ENCODE results near the gene SAMD9. TPM values are rescaled to one million over a fixed set of nuclear protein-coding genes. Genes with fewer than 3 reads are reported as not detected.
"Not testable (repeated sequence)": the region's sequence is repeated elsewhere in the genome, so short reads cannot be mapped to it uniquely, and the experiment has no call there.

Gene SAMD9
- total and polyA plus RNA-seq, 2 experiments from 2014 or later, result 0.03 TPM; not detected in 1

GRCh38 chr7:93140582-93141191, 22.9 kb upstream of the SAMD9 start:
- no peaks in the 10 kb centered on the region for H3K4me1 ChIP-seq (ENCODE audit: low read depth)
- DNase-seq (ENCODE audit: low read depth in 1 of 2, low spot score in 1 of 2), result no peak
- no peaks in the 10 kb centered on the region for H3K9me3 ChIP-seq (ENCODE audit: low read depth)
- H3K4me3 ChIP-seq, result no peak overlapping the region
- no peaks in the 10 kb centered on the region for H3K36me3 ChIP-seq
- TF ChIP-seq, protein P1, sequence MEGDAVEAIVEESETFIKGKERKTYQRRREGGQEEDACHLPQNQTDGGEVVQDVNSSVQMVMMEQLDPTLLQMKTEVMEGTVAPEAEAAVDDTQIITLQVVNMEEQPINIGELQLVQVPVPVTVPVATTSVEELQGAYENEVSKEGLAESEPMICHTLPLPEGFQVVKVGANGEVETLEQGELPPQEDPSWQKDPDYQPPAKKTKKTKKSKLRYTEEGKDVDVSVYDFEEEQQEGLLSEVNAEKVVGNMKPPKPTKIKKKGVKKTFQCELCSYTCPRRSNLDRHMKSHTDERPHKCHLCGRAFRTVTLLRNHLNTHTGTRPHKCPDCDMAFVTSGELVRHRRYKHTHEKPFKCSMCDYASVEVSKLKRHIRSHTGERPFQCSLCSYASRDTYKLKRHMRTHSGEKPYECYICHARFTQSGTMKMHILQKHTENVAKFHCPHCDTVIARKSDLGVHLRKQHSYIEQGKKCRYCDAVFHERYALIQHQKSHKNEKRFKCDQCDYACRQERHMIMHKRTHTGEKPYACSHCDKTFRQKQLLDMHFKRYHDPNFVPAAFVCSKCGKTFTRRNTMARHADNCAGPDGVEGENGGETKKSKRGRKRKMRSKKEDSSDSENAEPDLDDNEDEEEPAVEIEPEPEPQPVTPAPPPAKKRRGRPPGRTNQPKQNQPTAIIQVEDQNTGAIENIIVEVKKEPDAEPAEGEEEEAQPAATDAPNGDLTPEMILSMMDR (IDR thresholded peaks at IDR 0.05; ENCODE audit: low read depth, low read length), result no peak
- H3K27me3 ChIP-seq, result no peaks in the 10 kb centered on the region
- no peak overlapping the region for H3K27ac ChIP-seq

DNA sequence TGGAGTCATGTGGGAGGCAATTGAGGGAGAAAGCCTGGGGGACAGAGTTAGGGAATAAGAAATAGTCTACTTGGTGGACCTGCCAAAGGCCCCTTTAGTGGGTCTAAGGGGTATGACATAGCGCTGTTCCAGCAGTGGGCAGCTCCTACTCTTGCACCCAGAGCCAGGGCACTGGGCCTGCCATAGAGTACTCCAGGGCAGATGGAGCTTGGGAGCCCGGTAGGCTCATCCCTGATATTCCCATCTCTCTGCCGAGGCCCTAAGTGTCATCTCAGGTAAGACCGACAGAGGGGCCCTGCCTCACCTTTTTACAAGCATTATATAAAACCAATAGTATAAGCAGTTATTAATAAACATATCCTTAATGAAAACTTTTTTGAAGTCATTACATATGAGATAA, 20.8 kb upstream of the SAMD9 start:
- H3K4me1 ChIP-seq (ENCODE audit: low read depth), result no peaks in the 10 kb centered on the region
- H3K27ac ChIP-seq, result no peak overlapping the region
- no peak for DNase-seq (ENCODE audit: low read depth in 1 of 2, low spot score in 1 of 2)
- H3K36me3 ChIP-seq, result no peaks in the 10 kb centered on the region
- TF ChIP-seq, protein P1 (IDR thresholded peaks at IDR 0.05; ENCODE audit: low read depth, low read length), result no peak
- H3K4me3 ChIP-seq, result no peak overlapping the region
- H3K9me3 ChIP-seq (ENCODE audit: low read depth), result no peaks in the 10 kb centered on the region
- no peaks in the 10 kb centered on the region for H3K27me3 ChIP-seq

DNA sequence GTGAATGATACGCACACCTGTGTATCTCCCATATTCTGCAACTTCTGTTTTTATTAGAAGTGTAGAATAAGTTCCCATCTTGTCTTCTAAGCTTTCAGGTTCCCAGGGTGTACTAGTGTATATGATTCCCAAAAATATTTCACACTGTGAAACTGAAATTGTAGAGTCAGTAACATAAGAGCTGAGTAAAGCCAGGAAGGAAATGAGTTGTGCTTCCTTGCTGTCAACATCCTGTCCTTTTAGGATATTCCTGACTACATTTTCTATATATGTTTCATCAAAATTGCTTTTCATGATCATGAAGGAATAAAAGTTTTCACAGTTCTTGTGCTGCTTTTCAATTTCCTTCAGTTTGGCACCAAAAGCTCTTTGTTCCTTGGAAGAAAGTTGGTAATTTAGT, 15.2 kb upstream of the SAMD9 start:
- TF ChIP-seq, protein P1 (IDR thresholded peaks at IDR 0.05; ENCODE audit: low read depth, low read length), result no peak
- DNase-seq (ENCODE audit: low read depth in 1 of 2, low spot score in 1 of 2), result no peak
- Histone ChIP-seq H3K4me3 (no peak overlapping the region), H3K36me3 (no peaks in the 10 kb centered on the region), H3K27me3 (no peaks in the 10 kb centered on the region), H3K9me3 (ENCODE audit: low read depth) (no peaks in the 10 kb centered on the region), H3K4me1 (ENCODE audit: low read depth) (no peaks in the 10 kb centered on the region), H3K27ac (no peak overlapping the region)

GRCh38 chr7:93132216-93132615, 14.4 kb upstream of the SAMD9 start:
- H3K27me3 ChIP-seq, result no peaks in the 10 kb centered on the region
- DNase-seq (ENCODE audit: low read depth in 1 of 2, low spot score in 1 of 2), result no peak
- no peaks in the 10 kb centered on the region for H3K4me1 ChIP-seq (ENCODE audit: low read depth)
- no peak overlapping the region for H3K27ac ChIP-seq
- TF ChIP-seq, protein P1 (IDR thresholded peaks at IDR 0.05; ENCODE audit: low read depth, low read length), result no peak
- no peaks in the 10 kb centered on the region for H3K36me3 ChIP-seq
- no peaks in the 10 kb centered on the region for H3K9me3 ChIP-seq (ENCODE audit: low read depth)
- no peak overlapping the region for H3K4me3 ChIP-seq

- not testable (repeated sequence) for DNase-seq (ENCODE audit: low read depth in 1 of 2, low spot score in 1 of 2); H3K4me3 ChIP-seq; H3K27me3 ChIP-seq; H3K36me3 ChIP-seq; H3K4me1 ChIP-seq (ENCODE audit: low read depth); H3K9me3 ChIP-seq (ENCODE audit: low read depth); H3K27ac ChIP-seq
These were observed 9.2 kb upstream of the SAMD9 start for GRCh38 chr7:93126954-93127353.

GRCh38 chr7:93123532-93123931, 5.8 kb upstream of the SAMD9 start:
- H3K27ac ChIP-seq; H3K4me1 ChIP-seq (ENCODE audit: low read depth); H3K9me3 ChIP-seq (ENCODE audit: low read depth); H3K4me3 ChIP-seq; DNase-seq (ENCODE audit: low read depth in 1 of 2, low spot score in 1 of 2); H3K27me3 ChIP-seq; H3K36me3 ChIP-seq: not testable (repeated sequence)

Measured in cardiac muscle cell (in vitro differentiated cells and primary cell).